ENCODE results near the gene FGD3.
"Not testable (repeated sequence)": the region's sequence is repeated elsewhere in the genome, so short reads cannot be mapped to it uniquely, and the experiment has no call there.

The FGD3 gene
- 332 to 369 reads per million in 2 donors for total RNA-seq

GRCh38 chr9:92947268-92948037 is at the start of gene FGD3:
TSS of gene FGD3 (plus strand) at chr9:92947523. CDS start at chr9:92976257, 28,734 bp downstream.
- peak; percentile 20 for DNase-seq

- not testable (repeated sequence) for DNase-seq
Measured at GRCh38 chr9:92905137-92905536, 42.2 kb upstream of the FGD3 start.

GRCh38 chr9:92911511-92912475 is 35.5 kb upstream of the FGD3 start:
- DNase-seq: no peak

GRCh38 chr9:92917176-92917800 is 30.0 kb upstream of the FGD3 start:
- no peak for DNase-seq

- no peak for DNase-seq
Measured at GRCh38 chr9:92920437-92920836, 26.9 kb upstream of the FGD3 start.

GRCh38 chr9:92931606-92932005 is 15.7 kb upstream of the FGD3 start:
- DNase-seq: no peak

- DNase-seq: no peak
Measured at GRCh38 chr9:92934321-92934720, 13.0 kb upstream of the FGD3 start.

GRCh38 chr9:92938025-92938424 is 9.3 kb upstream of the FGD3 start:
- DNase-seq: no peak

GRCh38 chr9:92941861-92942260 is 5.5 kb upstream of the FGD3 start:
- no peak for DNase-seq

GRCh38 chr9:92942688-92943616 is 4.4 kb upstream of the FGD3 start:
- DNase-seq: no peak

GRCh38 chr9:92944921-92945320 is 2.4 kb upstream of the FGD3 start:
- DNase-seq: no peak

- no peak for DNase-seq
Measured at GRCh38 chr9:92945796-92946195, 1.5 kb upstream of the FGD3 start.

GRCh38 chr9:92948038-92948534 is 763 bp downstream of the FGD3 start:
- DNase-seq: no peak

GRCh38 chr9:92948632-92949031 is 1.3 kb downstream of the FGD3 start:
- DNase-seq: no peak

- DNase-seq: no peak
Measured at GRCh38 chr9:92949266-92949982, 2.1 kb downstream of the FGD3 start.

GRCh38 chr9:92950359-92950955 is 3.1 kb downstream of the FGD3 start:
- DNase-seq: no peak

- no peak for DNase-seq
Measured at GRCh38 chr9:92952906-92953610, 5.7 kb downstream of the FGD3 start.

- DNase-seq: no peak
Measured at GRCh38 chr9:92954049-92954861, 6.9 kb downstream of the FGD3 start.

- no peak for DNase-seq
Measured at GRCh38 chr9:92954886-92955285, 7.6 kb downstream of the FGD3 start.
